HepG2 (cell line): Measurements from ENCODE around the gene ARHGEF4. TPM values are rescaled to one million over a fixed set of nuclear protein-coding genes. Genes with fewer than 3 reads are reported as not detected.

Experiments used
- ATAC-seq: fragments of 200-7000 bp; cut with Tn5 transposase; 3 replicates; pipeline ENCODE4 v1.9.1; 2020; ENCODE audit warnings: mild to moderate bottlenecking, moderate library complexity
- BruUV-seq: library from RNA; stranded (reverse); fragments of 400-500 nt; replicated peaks from 2 replicates; lab custom pipeline; 2021; lab: Mats Ljungman, UMichigan
- CTCF ChIA-PET: fragments of 300-600 bp; formaldehyde crosslinking; extraction: SDS; loops from one replicate; lab custom pipeline; 2021; ENCODE audit warnings: low total read pairs, inconsistent platforms, low intra/inter-chr PET ratio; lab: Yijun Ruan, JAX
- POLR2A ChIA-PET: fragments of 350-600 bp; sonication (Branson Sonifier 250); formaldehyde crosslinking; loops from one replicate; lab custom pipeline; 2020; ENCODE audit warnings: antibody characterized with exemption, inconsistent platforms; lab: Yijun Ruan, JAX
- DNase-seq: peaks from one replicate; pipeline ENCODE4 v3.0.0-alpha.2; 2015; ENCODE audit warnings: low spot score
- FAIRE-seq: peaks from 3 replicates; lab custom pipeline; 2011; peaks lifted over from hg19 to GRCh38; lab: Jason Lieb, UNC
- H2AFZ ChIP-seq: one replicate; pipeline ENCODE4 v1.6.1; 2011; ENCODE audit warnings: low read length, inconsistent platforms
- H3K27ac ChIP-seq: fragments of 300-600 bp; 3 replicates; pipeline ENCODE4 v1.8.0; 2011; ENCODE audit warnings: mixed run types, mild to moderate bottlenecking, mixed read lengths, low read length, inconsistent platforms; ENCODE audit not compliant: insufficient read depth; ENCODE audit errors: extremely low read length
- H3K27me3 ChIP-seq, 2 experiments: fragments of 200-600 bp in 1 of 2; 2 replicates in 1 of 2; 3 replicates in 1 of 2; pipeline versions ENCODE4 v1.6.0 to v1.8.0; 2011; ENCODE audit warnings: low read length in 2 of 2, mild to moderate bottlenecking in 2 of 2, moderate library complexity in 2 of 2, inconsistent platforms in 1 of 2; ENCODE audit not compliant: insufficient read depth in 2 of 2, control insufficient read depth in 1 of 2
- H3K36me3 ChIP-seq, 2 experiments: fragments of 200-600 bp in 1 of 2; replicated peaks in 1 of 2; 2 replicates in 1 of 2; 3 replicates in 1 of 2; pipeline versions ENCODE4 v1.5.1 to v1.8.0; 2011; ENCODE audit warnings: low read length in 2 of 2, inconsistent platforms in 1 of 2; ENCODE audit not compliant: insufficient read depth in 2 of 2, control insufficient read depth in 1 of 2
- H3K4me1 ChIP-seq: 2 replicates; pipeline ENCODE4 v1.5.1; 2012; ENCODE audit warnings: low read length, inconsistent platforms; ENCODE audit not compliant: insufficient read depth
- H3K4me2 ChIP-seq: 2 replicates; pipeline ENCODE4 v1.6.0; 2011; ENCODE audit warnings: low read depth, low read length, inconsistent platforms
- H3K4me3 ChIP-seq, 3 experiments: fragments of 200-600 bp in 1 of 3; sonication (generic), shearing (Covaris generic) in 1 of 3; replicated peaks in 1 of 3; 2 replicates each; pipeline ENCODE4 v1.5.1; 2011 to 2016; ENCODE audit warnings: low read length in 3 of 3, inconsistent platforms in 2 of 3, low read depth in 2 of 3, mild to moderate bottlenecking in 2 of 3, control low read depth in 1 of 3, mixed read lengths in 1 of 3; ENCODE audit not compliant: insufficient read depth in 1 of 3
- H3K79me2 ChIP-seq: one replicate; pipeline ENCODE4 v1.6.1; 2011; ENCODE audit warnings: low read length, inconsistent platforms; ENCODE audit not compliant: insufficient read depth
- H3K9ac ChIP-seq: 2 replicates; pipeline ENCODE4 v1.6.0; 2011; ENCODE audit warnings: mild to moderate bottlenecking, low read depth, low read length, inconsistent platforms; ENCODE audit not compliant: insufficient read depth
- H3K9me3 ChIP-seq: 2 replicates; pipeline ENCODE4 v1.5.1; 2012; ENCODE audit warnings: mild to moderate bottlenecking, low read length
- H4K20me1 ChIP-seq: 2 replicates; pipeline ENCODE4 v1.6.0; 2011; ENCODE audit warnings: inconsistent platforms, mild to moderate bottlenecking, low read length, moderate library complexity; ENCODE audit not compliant: insufficient read depth
- ATRX ChIP-seq: sonication (generic); formaldehyde crosslinking; IDR thresholded peaks from 2 replicates; pipeline ENCODE4 v1.4.0; 2020; ENCODE audit warnings: missing genetic modification reagents, borderline replicate concordance
- CBX2 ChIP-seq, 2 experiments: fragments of 200-600 bp in 1 of 2; sonication (generic); formaldehyde crosslinking in 1 of 2; IDR thresholded peaks; 2 replicates each; pipeline versions ENCODE4 v1.7.0 to v1.8.1; 2018 to 2022; ENCODE audit warnings: low read depth in 2 of 2, low read length in 1 of 2, mild to moderate bottlenecking in 1 of 2, missing genetic modification reagents in 1 of 2
- GTF3A ChIP-seq: sonication (generic); formaldehyde crosslinking; conservative IDR thresholded peaks from 2 replicates; pipeline ENCODE4 v1.4.0; 2020; ENCODE audit warnings: mild to moderate bottlenecking, missing genetic modification reagents
- KDM1A ChIP-seq: IDR thresholded peaks from 2 replicates; pipeline ENCODE4 v1.6.1; 2016; ENCODE audit warnings: missing compliant biosample characterization
- MBNL3 ChIP-seq: fragments of 250-450 bp; sonication (Bioruptor Pico); conservative IDR thresholded peaks from 2 replicates; pipeline ENCODE4 v1.8.0; 2022; ENCODE audit warnings: mild to moderate bottlenecking, inconsistent platforms
- MLXIP ChIP-seq: sonication (generic); formaldehyde crosslinking; IDR thresholded peaks from 2 replicates; pipeline ENCODE4 v1.9.0; 2021; ENCODE audit warnings: missing genetic modification reagents, borderline replicate concordance
- TFAP4 ChIP-seq: sonication (generic); IDR thresholded peaks from 2 replicates; pipeline ENCODE4 v1.6.1; 2016; ENCODE audit warnings: low read depth, borderline replicate concordance
- in situ Hi-C: cut with HindIII; loops from 2 replicates; pipeline ENCODE4 v1.10.0; 2017; ENCODE audit warnings: low pct_unique_long_range_greater_than_20kb; ENCODE audit not compliant: extremely low pct_ligation_motif_present
- intact Hi-C: fragments of 100-400 bp; cut with micrococcal nuclease; formaldehyde crosslinking; loops from one replicate; pipeline ENCODE4 v1.10.0; 2022; ENCODE audit not compliant: unreplicated experiment
- polyA plus RNA-seq, 8 experiments: library from polyadenylated mRNA; depleted of rRNA in 3 of 8; stranded (reverse) in 7 of 8; unstranded in 1 of 8; fragments of >200 nt; fragmentation: Illumina TruSeq in 4 of 8; extraction: Trizol in 4 of 8; gene quantifications; 2 replicates each; pipeline versions ENCODE4 v1.2.1 to v1.2.3, GENCODE V29; 2011 to 2016; ENCODE audit warnings: low read depth in 4 of 8, missing spikeins in 1 of 8, mixed read lengths in 1 of 8; ENCODE audit not compliant: insufficient read depth in 1 of 8
- total RNA-seq, 5 experiments: library from RNA; depleted of rRNA; stranded (reverse); fragments of >200 nt; fragmentation: Illumina TruSeq; extraction: Trizol; gene quantifications; 2 replicates each; pipeline ENCODE4 v1.2.3, GENCODE V29; 2016; ENCODE audit warnings: low read depth in 1 of 5
- TF ChIP-seq, protein P1 (sequence below): sonication (generic); formaldehyde crosslinking; IDR thresholded peaks from 2 replicates; pipeline ENCODE4 v1.4.0; 2020; ENCODE audit warnings: missing genetic modification reagents, borderline replicate concordance

Gene ARHGEF4
- total and polyA plus RNA-seq, 2 of the 13 experiments (the other 11 are each of a cell fraction or from before 2014, with no cell fraction given), result 0.11 to 0.13 TPM

- H4K20me1 ChIP-seq, result no peaks in the 10 kb centered on the region
- no TSS peak for BruUV-seq
- H3K4me2 ChIP-seq, result no peak overlapping the region
- no peaks in the 10 kb centered on the region for H3K79me2 ChIP-seq
- peaks cover 1 to 8% of the 10 kb centered on the region in 2 experiments; a peak in 2 of 5 replicates for H3K27me3 ChIP-seq
- H3K9me3 ChIP-seq, result peaks cover 16% of the 10 kb centered on the region; the same call in 1 of the 2 replicates
- POLR2A ChIA-PET, result no interaction called here
- ATAC-seq, result no peak
- H3K4me1 ChIP-seq, result no peaks in the 10 kb centered on the region
- H3K27ac ChIP-seq, result no peak overlapping the region
- no peak for TF ChIP-seq MLXIP
- no peak for TF ChIP-seq GTF3A (CRISPR knock-in tag)
- no peak for TF ChIP-seq ATRX (CRISPR knock-in tag)
- TF ChIP-seq, protein P1, sequence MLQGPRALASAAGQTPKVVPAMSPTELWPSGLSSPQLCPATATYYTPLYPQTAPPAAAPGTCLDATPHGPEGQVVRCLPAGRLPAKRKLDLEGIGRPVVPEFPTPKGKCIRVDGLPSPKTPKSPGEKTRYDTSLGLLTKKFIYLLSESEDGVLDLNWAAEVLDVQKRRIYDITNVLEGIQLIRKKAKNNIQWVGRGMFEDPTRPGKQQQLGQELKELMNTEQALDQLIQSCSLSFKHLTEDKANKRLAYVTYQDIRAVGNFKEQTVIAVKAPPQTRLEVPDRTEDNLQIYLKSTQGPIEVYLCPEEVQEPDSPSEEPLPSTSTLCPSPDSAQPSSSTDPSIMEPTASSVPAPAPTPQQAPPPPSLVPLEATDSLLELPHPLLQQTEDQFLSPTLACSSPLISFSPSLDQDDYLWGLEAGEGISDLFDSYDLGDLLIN, result no peak
- no peak for TF ChIP-seq KDM1A (CRISPR knock-in tag)
- TF ChIP-seq CBX2 (IDR thresholded peaks at IDR 0.05; ENCODE audit: low read depth, low read length), result no peak
- TF ChIP-seq CBX2 (CRISPR knock-in tag; IDR thresholded peaks at IDR 0.05; ENCODE audit: low read depth), result no peak
- TF ChIP-seq MBNL3 (CRISPR knock-in tag), result no peak
- no peak for TF ChIP-seq TFAP4
- TF ChIP-seq, all 625 proteins: peak for 0
- H3K4me3 ChIP-seq, result no peak overlapping the region
- H3K9ac ChIP-seq, result no peak overlapping the region
- FAIRE-seq (no peak), DNase-seq (no peak)
- in situ Hi-C loops (no loop called here), intact Hi-C loops (no loop called here)
- CTCF ChIA-PET, result no interaction called here
- no peak overlapping the region for H2AFZ ChIP-seq
- no peaks in the 10 kb centered on the region for H3K36me3 ChIP-seq
Observed at GRCh38 chr2:130951018-130951417, 114.3 kb downstream of the ARHGEF4 start.
